Epithelial cell of proximal tubule (primary cell): ENCODE results near the gene HAUS1. TPM values are rescaled to one million over a fixed set of nuclear protein-coding genes. Genes with fewer than 3 reads are reported as not detected.

Experiments used
- DNase-seq: peaks from one replicate; pipeline ENCODE4 v3.0.0-alpha.2; 2011; ENCODE audit warnings: low read depth
- H3K4me3 ChIP-seq: 2 replicates; pipeline ENCODE4 v1.5.1; 2011; ENCODE audit warnings: low read depth, mild to moderate bottlenecking, low read length
- CTCF ChIP-seq: conservative IDR thresholded peaks from 2 replicates; pipeline ENCODE4 v1.5.1; 2012; ENCODE audit warnings: low read depth, mild to moderate bottlenecking, low read length
- total RNA-seq: library from RNA; depleted of rRNA; stranded (reverse); fragments of >200 nt; gene quantifications from 2 replicates; pipeline ENCODE4 v1.2.3, GENCODE V29; 2015

HAUS1 gene
- total RNA-seq, 1 donor from 2014 or later = 123 TPM

GRCh38 chr18:46134920-46135675, 30.9 kb downstream of the HAUS1 start:
- no peak overlapping the region for H3K4me3 ChIP-seq
- no peak for TF ChIP-seq CTCF
- no peak for DNase-seq

DNA sequence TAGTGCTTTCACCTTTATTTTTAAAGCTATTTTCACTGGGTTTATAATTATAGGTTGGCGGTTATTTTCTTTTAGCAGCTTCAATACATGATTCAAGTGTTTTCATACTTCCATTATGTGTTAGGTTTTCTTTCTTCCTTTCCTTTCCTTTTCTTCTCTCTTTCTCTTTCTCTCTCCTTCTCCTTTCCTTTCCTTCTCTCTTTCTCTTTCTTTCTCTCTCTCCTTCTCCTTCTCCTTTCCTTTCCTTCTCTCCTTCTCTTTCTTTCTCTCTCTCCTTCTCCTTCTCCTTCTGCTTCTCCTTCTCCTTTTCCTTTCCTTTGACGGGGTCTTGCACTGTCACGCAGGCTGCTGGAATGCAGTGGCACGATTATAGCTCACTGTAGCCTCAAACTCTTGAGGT, 36.0 kb downstream of the HAUS1 start:
- TF ChIP-seq CTCF = no peak

DNA sequence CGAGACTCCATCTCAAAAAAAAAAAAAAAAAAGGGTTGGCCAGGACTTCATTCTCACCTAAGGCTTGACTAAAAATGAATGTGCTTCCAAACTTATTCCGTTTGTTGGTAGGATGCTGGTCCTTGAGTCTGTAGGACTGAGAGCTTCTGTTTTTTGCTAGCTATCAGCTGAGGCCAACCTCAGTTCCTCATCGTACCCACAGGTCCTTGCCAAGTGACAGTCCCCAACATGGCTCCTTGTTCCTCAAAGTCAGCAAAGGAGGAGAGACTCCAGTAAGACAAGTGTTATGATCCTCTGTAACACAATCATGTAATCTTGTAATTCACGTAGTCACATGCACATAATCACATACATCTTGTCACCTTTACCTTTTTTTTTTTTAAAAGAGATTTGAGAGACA, 37.0 kb downstream of the HAUS1 start:
- no peak for DNase-seq

More for the DNA sequence above, 36.0 kb downstream of the HAUS1 start:
- H3K4me3 ChIP-seq = no peak overlapping the region
- no peak for DNase-seq

GRCh38 chr18:46148810-46149209, 44.6 kb downstream of the HAUS1 start:
- TF ChIP-seq CTCF = peak; percentile 68
- no peak overlapping the region for H3K4me3 ChIP-seq
- DNase-seq = no peak

More for the DNA sequence above, 37.0 kb downstream of the HAUS1 start:
- no peak overlapping the region for H3K4me3 ChIP-seq
- no peak for TF ChIP-seq CTCF

DNA sequence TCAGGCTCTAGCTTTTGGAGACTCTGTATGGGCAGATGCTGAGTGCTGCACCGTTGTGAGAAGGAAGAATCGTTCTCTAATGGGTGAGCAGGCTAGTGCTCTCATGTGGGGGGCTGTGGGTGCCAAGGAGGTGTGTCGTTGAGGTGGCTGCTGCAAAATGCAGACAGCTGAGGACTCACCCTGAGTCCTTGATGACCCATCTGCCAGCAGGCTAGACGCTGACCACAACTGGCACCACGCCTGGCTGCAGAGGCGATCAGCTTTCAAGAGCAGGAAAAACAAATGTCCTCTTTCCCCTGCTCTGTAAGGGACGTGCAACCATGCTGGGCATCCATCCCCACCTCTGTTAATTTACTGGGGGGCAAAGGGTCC, 48.2 kb downstream of the HAUS1 start:
- no peak for TF ChIP-seq CTCF
- peak overlapping the region; percentile 36 for H3K4me3 ChIP-seq
- no peak for DNase-seq

DNA sequence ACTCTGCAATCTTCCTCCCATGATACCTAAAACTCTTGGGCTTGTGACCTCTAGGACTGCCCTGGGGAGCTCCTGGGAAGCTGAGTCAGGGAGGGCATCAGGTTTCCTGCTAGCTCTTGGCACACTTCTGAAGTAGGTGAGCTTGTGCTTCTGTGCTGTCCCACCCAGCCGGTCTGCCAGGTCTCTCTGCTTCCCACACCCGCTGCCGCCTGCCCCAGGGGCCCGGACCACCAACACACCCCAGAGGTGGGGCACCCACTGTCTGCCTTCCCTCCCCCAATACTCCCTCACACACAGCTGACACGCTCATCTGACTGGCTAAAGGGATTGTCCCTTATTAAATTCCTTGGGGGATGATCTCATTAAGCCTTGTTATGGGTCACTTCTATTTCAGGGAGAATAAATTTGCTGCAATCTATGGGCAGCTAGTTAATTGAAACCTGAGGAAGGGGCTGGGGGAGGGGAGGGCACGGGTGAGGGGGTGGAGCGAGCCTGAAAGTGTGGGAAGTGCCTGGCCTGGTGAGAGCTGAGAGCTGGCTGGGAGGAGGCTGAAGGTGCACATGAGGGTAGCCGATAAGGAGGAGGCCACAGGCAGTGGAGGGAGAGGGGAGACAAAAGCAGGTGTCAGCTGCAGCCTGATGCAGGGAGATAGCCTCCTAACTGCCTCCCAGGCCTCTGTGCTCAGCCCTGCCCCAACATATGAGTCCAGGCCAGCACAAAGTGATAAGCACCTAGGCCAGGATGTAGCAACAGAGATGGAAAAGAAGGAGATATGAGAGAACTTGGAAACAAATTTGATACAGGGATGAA, 48.8 kb downstream of the HAUS1 start:
- DNase-seq = no peak
- H3K4me3 ChIP-seq = peak overlapping the region; percentile 36

More for the DNA sequence above, 48.8 kb downstream of the HAUS1 start:
- TF ChIP-seq CTCF = no peak
